Measurements from ENCODE around the gene NHERF2.

GRCh38 chr16:2019921-2020831, 6.5 kb upstream of the NHERF2 start:
- TF ChIP-seq CTCF (conservative IDR thresholded peaks at IDR 0.05; ENCODE audit: low read depth, low read length) (no peak), MAFK (IDR thresholded peaks at IDR 0.05; ENCODE audit: low read depth, low read length) (no peak), RAD21 (IDR thresholded peaks at IDR 0.05; ENCODE audit: low read length) (no peak), BHLHE40 (IDR thresholded peaks at IDR 0.05; ENCODE audit: low read depth, low read length) (no peak), USF2 (IDR thresholded peaks at IDR 0.05; ENCODE audit: low read depth, low read length) (no peak), POLR2A (IDR thresholded peaks at IDR 0.05; ENCODE audit: low read depth, low read length) (no peak), FOS (IDR thresholded peaks at IDR 0.05; ENCODE audit: low read depth, low read length) (no peak), SMC3 (IDR thresholded peaks at IDR 0.05; ENCODE audit: low read depth, low read length) (no peak), NFE2L2 (IDR thresholded peaks at IDR 0.05; ENCODE audit: low read depth, low read length) (no peak), RFX5 (IDR thresholded peaks at IDR 0.05; ENCODE audit: low read depth, low read length) (no peak), CEBPB (IDR thresholded peaks at IDR 0.05; ENCODE audit: low read depth, low read length) (no peak), MAZ (IDR thresholded peaks at IDR 0.05; ENCODE audit: borderline replicate concordance, low read depth, low read length) (no peak)
- TF ChIP-seq, protein P1, sequence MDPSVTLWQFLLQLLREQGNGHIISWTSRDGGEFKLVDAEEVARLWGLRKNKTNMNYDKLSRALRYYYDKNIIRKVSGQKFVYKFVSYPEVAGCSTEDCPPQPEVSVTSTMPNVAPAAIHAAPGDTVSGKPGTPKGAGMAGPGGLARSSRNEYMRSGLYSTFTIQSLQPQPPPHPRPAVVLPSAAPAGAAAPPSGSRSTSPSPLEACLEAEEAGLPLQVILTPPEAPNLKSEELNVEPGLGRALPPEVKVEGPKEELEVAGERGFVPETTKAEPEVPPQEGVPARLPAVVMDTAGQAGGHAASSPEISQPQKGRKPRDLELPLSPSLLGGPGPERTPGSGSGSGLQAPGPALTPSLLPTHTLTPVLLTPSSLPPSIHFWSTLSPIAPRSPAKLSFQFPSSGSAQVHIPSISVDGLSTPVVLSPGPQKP (IDR thresholded peaks at IDR 0.05; ENCODE audit: borderline replicate concordance, low read depth, low read length), result no peak
